Sciatic nerve (tissue), 2 donors: ENCODE results near the gene C5orf24. TPM values are rescaled to one million over a fixed set of nuclear protein-coding genes. Genes with fewer than 3 reads are reported as not detected.

Source experiments
- ATAC-seq: fragments of 200-7000 bp; cut with Tn5 transposase; one replicate; pipeline ENCODE4 v1.9.1; 2020; ENCODE audit warnings: mild to moderate bottlenecking, moderate library complexity
- DNase-seq: peaks from one replicate; pipeline ENCODE4 v3.0.0-alpha.2; 2020; ENCODE audit warnings: low spot score
- intact Hi-C: fragments of 100-400 bp; cut with DNase I; formaldehyde crosslinking; loops from one replicate; pipeline ENCODE4 v1.14.2; 2022
- total RNA-seq: library from RNA; stranded (reverse); fragmentation: NEBNext Ultra II Directional; extraction: Animal tissue kit (Norgen Biotek cat#: 25700); gene quantifications from one replicate; pipeline ENCODE4 v1.2.1, GENCODE V29; 2021
- donor health status: DM: no; HTN: no; CAD: no.
- donor health status: DM: no; HTN: no; CAD: no.

Gene C5orf24
- total RNA-seq, 1 donor from 2014 or later = 50.1 TPM

DNA sequence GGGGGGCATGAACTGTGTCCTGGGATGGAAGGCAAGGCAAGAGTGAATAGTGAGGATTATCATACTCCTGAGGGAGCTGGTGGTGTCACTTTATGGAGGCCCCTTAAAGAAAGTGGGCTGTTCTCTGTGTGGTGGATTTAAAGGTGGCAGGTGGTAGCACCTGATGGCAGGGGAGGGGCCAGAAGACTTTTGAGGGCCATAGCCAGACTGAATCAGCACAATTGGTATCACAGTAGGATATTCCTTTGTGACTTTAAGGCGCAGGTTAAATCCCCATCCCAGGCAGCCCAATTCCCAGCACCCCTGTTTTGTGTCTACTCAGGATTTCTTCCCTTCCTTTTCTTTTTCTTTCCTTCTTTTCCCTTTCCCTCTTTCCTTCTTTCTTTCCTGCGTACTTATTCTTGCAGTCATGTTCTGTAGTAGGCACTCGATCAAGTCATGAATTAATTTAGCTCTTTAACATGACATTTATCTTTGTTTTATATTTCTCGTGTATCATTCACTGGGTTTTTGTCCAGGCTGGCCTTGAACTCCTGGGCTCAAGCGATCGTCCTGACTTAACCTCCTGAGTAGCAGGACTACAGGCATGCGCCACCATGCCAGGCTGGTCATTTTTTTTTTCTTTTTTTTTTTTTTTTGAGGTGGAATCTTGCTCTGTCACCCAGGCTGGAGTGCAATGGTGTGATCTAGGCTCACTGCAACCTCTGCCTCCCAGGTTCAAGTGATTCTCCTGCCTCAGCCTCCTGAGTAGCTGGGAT is 48.2 kb downstream of the C5orf24 start:
- intact Hi-C loops = no loop called here
- DNase-seq = no peak
- no peak for ATAC-seq

DNA sequence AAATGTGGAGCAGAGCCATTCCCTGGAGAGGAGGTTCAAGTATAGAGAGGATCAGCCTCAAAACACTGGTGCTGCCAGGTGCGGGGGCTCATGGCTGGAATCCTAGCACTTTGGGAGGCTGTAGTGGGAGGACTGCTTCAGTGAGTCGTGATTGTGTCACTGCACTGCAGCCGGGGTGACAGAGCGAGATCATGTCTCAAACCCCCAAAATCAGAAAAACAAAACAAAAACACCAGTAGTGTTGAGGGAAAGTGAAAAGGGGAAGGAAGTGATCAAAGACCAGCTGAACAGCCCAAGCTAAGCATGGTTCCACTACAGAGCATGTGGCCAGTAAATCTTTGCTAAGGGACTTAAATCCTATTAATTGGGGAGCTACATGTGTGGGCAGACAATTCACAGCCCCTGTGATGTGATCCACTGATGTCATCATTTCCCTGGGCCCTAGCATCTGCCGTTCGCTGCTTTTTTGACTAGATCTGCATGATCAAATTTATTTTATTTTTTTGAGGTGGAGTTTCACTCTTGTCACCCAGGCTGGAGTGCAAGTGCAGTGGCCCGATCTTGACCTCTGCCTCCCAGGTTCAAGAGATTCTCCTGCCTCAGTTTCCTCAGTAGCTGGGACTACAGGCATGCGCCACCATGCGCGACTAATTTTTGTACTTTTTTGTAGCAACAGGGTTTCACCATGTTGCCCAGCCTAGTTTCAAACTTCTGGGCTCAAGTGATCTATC is 56.5 kb downstream of the C5orf24 start:
- DNase-seq = no peak
- intact Hi-C loops = no loop called here
- no peak for ATAC-seq

DNA sequence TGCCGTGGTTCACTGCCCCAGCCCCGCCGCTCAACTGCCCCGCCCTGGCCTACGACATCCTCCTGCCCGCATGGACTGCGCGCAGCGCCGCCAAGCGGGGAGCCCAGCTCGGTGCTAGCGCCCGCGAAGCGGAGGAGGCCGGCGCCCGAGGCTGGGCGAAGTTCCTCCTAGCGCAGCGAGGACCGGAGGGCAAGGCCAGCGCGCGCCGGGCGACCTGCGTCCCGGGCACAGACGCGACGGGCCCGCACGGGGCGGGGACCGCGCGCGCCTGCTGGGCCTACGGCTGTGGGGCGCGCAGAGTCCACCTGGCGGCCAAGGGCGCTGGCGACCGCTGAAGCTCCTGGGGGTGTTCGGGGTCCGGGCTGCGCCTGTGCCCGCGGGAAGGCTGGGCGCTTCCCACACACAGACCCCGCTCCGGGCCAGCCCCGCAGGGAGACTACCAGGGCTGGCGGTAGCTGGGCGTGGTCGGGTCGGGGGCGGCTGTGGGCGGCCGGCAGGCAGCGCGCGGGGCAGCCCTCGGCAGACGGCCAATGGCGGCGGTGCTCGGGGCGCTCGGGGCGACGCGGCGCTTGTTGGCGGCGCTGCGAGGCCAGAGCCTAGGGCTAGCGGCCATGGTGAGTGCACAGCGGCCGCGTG is 59.0 kb downstream of the C5orf24 start, which contains the start of gene PCBD2:
PCBD2 (plus strand) TSS at position 522 of the 636 bp plus-strand sequence; CDS start at position 531, 9 bp downstream.
- peak; percentile 95 for DNase-seq
- peak; percentile 96 for ATAC-seq
- intact Hi-C loops = no loop called here

DNA sequence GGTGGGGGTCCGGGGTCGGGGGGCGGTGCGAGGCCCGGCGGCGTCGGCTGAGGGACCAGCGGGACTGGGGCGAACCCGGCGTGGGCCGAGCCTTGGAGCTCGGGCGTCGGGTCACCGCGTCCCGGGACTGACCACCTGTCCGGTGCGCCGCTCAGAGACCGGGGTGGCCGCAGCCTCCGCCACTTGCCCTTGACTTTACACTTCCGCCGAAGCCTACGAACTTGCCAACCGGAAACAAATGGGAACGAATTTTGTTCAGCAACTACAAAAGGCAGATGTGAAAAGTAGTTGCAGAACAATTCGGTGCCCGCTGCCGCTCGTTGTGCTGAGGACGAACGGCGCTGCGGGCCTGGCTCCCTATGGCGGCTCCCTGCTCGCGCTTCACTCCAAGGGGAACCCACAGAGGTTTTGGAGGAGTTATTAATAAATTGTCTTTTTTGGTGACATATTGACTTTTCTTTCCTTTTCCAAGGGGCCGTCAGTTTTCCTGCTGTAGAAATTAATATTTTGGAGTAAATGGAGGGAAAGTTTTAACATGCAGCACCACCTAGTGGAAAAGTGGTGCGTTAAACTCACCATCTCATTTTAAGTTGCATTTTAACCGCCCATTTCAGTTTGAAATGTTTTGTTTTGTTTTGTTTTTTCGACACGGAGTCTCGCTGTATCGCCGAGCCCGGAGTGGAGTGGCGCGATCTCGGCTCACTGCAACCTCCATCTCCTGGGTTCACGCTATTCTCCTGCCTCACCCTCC is 59.7 kb downstream of the C5orf24 start:
- intact Hi-C loops = no loop called here
- ATAC-seq = peak; percentile 45
- DNase-seq = no peak

- intact Hi-C loops = no loop called here
- ATAC-seq = no peak
- DNase-seq = no peak
These were observed 61.0 kb downstream of the C5orf24 start for GRCh38 chr5:134906811-134907210.

Other genes starting within 250 kb of the C5orf24 start
- 60.0 TPM for gene SAR1B, start 213.1 kb upstream of the C5orf24 start, total RNA-seq
- gene SEC24A, start 197.2 kb upstream of the C5orf24 start, total RNA-seq = 26.3 TPM
- 37.8 TPM for gene CAMLG, start 107.4 kb upstream of the C5orf24 start, total RNA-seq
- 47.2 TPM for gene DDX46, start 87.2 kb upstream of the C5orf24 start, total RNA-seq
- 84.7 TPM for gene TXNDC15, start 28.4 kb downstream of the C5orf24 start, total RNA-seq
- gene PCBD2, start 59.2 kb downstream of the C5orf24 start, total RNA-seq = 13.6 TPM
- 0.80 TPM for gene CATSPER3, start 121.9 kb downstream of the C5orf24 start, total RNA-seq
- gene PITX1, start 188.3 kb downstream of the C5orf24 start, total RNA-seq = 3.6 TPM